C4-2B (cell line): Measurements from ENCODE around the gene SGPL1.

ENCODE experiments used
- CTCF ChIP-seq: fragments of 450-650 bp; conservative IDR thresholded peaks from 2 replicates; pipeline ENCODE4 v1.5.1; 2017; ENCODE audit warnings: mild to moderate bottlenecking
- ZFX ChIP-seq: fragments of 450-650 bp; IDR thresholded peaks from 2 replicates; pipeline ENCODE4 v1.6.1; 2017

DNA sequence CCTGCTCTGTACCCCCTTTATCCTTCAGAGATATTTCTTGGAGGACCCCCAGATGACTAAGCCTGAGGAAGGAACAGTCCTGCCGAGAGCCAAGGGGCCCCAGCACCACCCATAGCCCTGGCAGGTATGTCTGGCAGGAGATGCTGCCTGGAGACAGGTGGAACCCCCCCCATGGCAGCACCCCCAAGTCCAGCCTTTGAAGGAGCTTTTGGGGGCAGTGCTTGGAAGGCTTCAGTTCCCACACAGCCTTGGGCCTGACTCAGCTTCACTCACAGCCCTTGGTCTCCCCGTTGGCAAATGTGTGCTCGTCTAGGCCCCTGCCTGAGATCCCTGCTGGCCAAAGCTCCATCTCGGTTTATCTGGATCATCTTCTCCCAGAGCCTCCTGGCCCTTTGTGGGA, 95.6 kb downstream of the SGPL1 start:
- TF ChIP-seq CTCF, result no peak
- no peak for TF ChIP-seq ZFX
